GM21447 (cell line): Measurements from ENCODE around the gene OR4D1.

Experiments used
- ATAC-seq: cut with Tn5 transposase; IDR thresholded peaks from one replicate; pipeline ENCODE4 v1.9.1; 2021; ENCODE audit not compliant: unreplicated experiment

OR4D1 gene

GRCh38 chr17:58192612-58193011 lies 44.4 kb downstream of the OR4D1 start, which contains the start of gene EPX:
TSS of gene EPX (plus strand) at chr17:58192726. CDS start at chr17:58192847, 121 bp downstream.
- no peak for ATAC-seq

DNA sequence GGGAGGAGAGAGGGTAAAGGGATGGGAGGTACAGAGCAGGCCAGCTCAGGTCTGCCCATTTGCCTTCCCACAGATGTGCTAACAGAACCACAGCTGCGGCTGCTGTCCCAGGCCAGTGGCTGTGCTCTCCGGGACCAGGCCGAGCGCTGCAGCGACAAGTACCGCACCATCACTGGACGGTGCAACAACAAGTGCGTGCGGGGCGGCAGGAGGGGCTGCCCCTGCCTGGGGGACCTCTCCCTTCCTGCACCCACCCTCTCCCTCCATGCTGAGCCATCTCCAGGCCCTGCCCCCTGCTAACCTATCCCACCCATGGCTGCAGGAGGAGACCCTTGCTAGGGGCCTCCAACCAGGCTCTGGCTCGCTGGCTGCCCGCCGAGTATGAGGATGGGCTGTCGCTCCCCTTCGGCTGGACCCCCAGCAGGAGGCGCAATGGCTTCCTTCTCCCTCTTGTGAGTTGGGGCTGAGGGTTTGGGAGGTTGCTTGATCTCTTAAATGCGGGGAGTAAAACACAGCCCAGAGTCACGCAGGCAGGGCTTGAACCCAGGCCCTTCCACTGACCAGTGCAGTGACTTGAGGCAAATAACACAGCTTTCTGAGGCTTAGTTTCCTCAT lies 45.6 kb downstream of the OR4D1 start:
- ATAC-seq = no peak

- ATAC-seq = no peak
These were observed 47.4 kb downstream of the OR4D1 start for GRCh38 chr17:58195518-58196123.

DNA sequence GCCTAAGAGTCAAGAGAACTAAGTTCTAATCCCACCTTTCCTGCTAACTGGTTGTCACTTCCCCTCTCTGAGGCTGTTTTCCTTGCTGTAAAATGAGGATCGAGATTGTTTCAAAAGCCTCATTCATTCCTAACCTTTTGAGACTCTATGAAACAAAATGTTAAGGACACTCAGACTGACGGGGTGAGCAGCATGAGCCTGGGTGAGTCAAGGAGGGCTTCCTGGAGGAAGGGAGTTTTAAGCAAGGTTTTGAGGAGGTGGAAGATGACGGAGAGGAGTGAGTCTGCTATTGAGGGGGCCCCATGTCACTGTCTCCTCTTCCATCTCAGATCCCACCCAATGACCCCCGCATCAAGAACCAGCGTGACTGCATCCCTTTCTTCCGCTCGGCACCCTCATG lies 48.4 kb downstream of the OR4D1 start:
- ATAC-seq = no peak

GRCh38 chr17:58200024-58200633 lies 51.9 kb downstream of the OR4D1 start:
- no peak for ATAC-seq

GRCh38 chr17:58202859-58203258 lies 54.7 kb downstream of the OR4D1 start:
- ATAC-seq = no peak

DNA sequence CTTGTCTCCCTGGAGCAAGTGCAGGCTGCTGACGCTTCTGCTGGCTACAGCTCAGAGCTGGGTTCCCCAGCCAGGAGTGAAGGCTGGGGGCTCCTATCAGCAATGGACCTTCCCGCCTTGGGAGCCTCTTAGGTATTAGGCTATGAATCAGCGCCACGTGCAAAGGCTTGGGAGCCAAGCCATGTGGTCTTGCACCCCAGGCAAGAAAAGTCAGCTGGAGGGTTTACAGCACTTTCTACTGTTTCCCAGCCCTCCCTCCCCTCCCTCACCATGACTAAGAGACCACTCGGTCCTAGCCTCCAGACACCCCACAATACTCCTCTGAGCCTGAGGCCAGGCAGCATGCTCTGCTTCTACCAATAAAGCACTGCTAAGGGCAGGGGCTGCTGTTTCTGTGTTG lies 56.6 kb downstream of the OR4D1 start:
- ATAC-seq = no peak

- ATAC-seq = no peak
These were observed 57.8 kb downstream of the OR4D1 start for GRCh38 chr17:58205936-58206335.

GRCh38 chr17:58207451-58207850 lies 59.3 kb downstream of the OR4D1 start:
- ATAC-seq = no peak

GRCh38 chr17:58208344-58208743 lies 60.2 kb downstream of the OR4D1 start:
- ATAC-seq = no peak
